ENCODE results near the gene FTO.

Gene FTO

GRCh38 chr16:54156349-54156748 is 452.4 kb downstream of the FTO start:
- no peak for DNase-seq (ENCODE audit: low read depth in 2 of 2)

- no peak for DNase-seq (ENCODE audit: low read depth in 2 of 2)
Observed at GRCh38 chr16:54158986-54159385, 455.0 kb downstream of the FTO start.

DNA sequence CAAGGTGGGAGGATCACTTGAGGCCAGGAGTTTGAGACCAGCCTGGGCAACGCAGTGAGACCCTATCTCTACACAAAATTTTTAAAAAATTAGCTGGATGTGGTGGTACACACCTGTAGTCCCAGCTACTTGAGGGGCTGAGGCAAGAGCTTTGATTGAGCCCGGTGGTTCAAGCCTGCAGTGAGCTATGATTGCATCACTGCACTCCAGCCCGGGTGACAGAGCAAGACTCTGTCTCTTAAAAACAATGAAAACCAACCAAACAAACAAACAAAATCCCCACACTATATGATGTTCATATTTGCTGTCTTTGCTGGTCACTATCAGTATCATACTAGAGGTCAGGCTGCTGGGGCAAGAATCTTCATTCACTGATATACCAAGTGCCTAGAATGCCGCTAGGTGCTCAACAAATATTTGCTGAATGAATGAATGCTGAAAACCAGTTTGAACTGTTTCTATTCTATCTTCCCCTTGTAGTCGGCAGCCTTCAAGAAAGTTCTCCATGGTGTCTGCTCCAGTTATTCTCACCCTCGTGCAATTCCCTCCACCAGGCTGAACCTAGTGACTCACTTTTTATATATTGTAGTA is 455.6 kb downstream of the FTO start:
- DNase-seq (ENCODE audit: low read depth in 2 of 2) = no peak

GRCh38 chr16:54160252-54160860 is 456.4 kb downstream of the FTO start:
- DNase-seq (ENCODE audit: low read depth in 2 of 2) = no peak

GRCh38 chr16:54160939-54161897 is 457.3 kb downstream of the FTO start:
- DNase-seq (ENCODE audit: low read depth in 2 of 2) = no peak

DNA sequence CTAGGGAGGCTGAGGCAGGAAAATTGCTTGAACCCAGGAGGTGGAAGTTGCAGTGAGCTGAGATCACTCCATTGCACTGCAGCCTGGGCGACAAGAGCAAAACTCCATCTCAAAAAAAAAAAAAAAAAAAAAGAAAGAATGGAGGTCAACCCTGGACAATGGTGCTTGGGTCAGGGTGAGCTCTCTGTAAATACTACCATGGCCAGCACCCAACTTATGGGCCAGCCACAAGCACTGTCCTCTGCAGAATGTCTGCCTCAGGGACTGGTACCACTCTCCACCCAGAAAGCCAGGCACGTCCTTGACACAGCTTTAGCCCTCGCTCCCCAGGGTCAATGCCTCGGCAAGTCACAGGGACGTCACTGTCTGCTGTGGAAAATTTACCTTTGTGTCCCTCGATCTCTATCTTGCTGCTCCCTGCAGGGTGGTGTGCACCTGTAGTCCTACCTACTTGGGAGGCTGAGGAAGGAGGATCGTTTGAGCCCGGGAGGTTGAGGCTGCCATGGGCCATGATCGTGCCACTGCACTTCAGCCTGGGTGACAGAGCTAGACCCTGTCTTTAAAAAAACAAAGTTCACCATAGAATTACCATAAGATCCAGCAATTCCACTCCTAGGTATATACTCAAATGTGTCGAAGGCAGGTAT is 459.4 kb downstream of the FTO start:
- no peak for DNase-seq (ENCODE audit: low read depth in 2 of 2)

DNA sequence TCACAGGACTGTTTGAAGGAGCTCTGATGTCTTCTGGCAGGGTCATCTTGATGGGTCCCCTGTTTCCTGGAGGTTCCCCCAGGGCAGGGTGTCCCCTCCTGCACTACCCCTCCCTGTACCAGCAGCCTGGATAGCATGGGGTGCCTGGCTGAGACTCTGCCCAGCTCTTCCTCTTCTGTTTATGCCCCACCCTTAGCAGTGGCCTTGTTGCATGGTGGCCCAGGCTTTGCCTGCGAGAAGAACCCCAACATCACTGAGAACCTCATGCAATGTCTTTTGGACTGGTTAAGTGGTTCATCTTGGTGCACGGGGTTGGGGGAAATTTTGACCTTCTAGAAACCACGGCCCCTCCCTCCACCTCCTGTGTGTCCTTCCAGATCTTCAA is 460.8 kb downstream of the FTO start:
- DNase-seq (ENCODE audit: low read depth in 2 of 2) = no peak

DNA sequence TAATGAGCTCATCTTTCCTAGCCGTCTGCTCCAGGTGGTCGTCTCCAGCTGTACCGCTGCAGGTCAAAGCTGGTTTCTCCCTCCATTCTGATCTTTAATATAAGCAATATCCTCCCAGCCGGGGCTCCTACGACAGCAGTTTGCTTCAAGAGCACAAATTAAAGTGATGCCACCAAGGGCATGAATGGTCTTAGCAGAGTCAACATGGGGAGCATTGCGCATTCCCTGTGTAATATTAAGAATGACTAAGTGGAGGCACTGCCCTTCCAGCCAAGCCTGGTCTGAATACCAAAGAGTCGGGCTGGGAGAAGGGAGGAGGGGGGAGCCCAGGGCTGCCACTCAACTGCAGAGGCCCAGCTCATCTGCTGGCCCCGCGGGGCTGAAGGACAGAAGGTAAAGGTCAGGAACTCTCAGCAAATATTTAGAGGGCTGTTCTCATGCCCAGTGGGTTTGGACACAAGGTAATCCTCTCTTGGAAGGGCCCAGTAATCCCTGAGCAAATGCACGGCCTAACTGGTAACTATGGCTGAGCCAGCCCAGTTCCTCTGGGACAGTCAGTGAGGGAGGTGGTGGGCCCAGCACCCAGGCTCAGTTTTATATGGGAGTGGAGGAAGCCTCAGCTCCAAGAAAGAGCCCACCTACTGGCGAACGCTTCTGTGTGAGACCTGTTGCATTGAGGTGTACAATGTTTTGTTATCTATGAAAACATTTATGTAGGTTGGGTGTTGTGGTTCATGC is 461.4 kb downstream of the FTO start:
- DNase-seq (ENCODE audit: low read depth in 2 of 2) = no peak

DNA sequence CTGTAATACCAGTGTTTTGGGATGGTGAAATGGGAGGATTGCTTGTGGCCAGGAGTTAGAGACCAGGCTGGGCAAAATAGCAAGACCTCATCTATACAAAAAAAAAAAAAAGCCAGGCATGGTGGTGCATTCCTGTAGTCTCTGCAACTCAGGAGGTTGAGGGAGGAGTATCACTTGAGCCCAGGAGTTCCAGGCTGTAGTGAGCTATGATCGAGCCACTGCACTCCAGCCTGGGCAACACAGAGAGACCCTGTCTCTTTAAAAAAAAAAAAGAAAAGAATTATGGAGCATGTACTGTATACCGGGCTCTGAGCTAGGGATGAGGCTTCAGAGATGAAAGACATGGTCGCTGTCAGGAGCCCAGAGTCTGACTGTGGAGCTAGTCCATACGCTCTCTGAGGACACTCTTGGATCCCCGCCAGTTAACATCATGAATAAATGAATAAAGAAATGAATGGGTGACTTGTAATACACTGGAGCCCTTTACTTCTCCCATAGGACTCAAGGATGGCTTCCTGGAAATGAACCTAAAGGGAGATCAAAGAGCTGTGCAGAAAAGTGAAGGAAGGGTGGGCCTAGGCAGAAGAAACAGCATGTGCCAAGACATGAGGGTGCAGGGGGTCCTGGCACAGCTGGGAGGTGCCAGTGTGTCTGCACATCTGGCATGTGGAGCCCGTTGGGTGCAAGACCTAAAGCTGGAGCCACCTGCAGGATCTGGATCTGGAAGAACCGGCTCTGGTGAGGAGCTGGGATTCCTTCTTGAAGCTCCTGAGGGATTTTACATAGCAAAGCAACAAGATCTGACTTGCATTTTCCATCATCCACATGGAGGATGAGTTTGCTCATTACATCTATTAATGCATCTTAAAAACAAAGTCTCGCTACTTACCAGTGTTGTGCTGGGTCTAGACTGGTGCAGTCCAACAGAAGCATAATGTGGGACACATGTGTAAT is 462.2 kb downstream of the FTO start:
- DNase-seq (ENCODE audit: low read depth in 2 of 2) = no peak

GRCh38 chr16:54169112-54169511 is 465.2 kb downstream of the FTO start:
- no peak for DNase-seq (ENCODE audit: low read depth in 2 of 2)

DNA sequence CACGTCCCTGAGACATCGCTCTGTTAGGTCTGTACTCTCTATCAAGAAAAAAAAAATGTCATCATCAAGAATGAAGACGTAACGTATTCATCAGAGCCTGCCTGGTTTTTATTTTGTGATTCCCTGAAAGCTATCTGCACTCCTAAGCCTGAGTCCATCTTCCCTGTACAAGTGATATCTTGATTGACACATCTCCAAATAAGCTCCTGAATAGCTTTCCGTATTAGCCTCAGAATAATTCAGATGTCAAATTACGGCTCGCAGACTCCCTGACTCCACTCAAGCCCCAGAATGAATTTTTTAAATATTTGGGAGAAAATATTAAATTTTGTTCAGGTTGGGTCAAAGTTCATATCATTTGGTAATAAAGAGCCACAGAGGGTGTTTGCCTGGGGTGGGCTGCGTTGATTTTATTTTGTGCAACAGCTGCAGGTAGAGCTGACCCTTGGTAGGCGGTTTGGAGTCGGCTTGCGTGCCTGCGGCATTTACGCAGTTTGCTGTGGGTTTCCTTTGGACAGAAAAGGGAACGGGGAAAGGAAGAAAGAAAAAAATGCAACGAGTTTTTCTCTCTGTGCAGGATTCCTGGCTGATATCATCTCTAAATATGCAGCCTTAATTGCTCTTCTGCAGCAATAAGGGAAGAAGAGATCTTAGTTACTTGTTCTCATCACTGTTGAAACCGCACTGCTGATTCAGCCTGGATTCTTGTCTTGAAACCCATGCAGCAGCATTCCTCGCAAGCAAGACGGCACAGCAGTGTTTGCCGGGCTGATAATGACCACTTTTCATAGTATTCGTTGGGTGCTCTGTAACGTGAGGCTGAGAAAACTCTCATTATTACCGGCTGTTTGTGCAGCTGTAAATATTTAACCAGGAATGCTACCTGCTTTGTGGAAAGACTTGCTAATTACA is 467.9 kb downstream of the FTO start:
- no peak for DNase-seq (ENCODE audit: low read depth in 2 of 2)

DNA sequence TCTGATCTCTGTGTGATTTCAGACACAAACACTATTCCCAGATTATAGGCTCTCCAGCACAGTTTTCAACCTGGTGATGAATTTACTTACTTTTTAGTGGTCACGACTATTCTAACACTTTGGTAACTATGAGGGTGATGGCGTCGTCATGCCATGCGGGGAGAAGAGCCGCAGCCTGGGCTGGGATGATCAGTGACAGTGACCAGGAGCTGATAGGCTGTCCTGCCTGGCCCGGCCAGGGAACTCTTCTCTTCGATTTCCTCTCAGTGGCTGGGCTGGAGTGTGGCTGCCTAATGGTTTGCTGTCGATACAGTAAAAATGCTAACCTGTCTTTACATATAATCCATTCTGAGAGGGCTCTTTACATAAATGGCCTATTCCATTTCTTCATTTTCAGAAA is 469.5 kb downstream of the FTO start:
- no peak for DNase-seq (ENCODE audit: low read depth in 2 of 2)

DNA sequence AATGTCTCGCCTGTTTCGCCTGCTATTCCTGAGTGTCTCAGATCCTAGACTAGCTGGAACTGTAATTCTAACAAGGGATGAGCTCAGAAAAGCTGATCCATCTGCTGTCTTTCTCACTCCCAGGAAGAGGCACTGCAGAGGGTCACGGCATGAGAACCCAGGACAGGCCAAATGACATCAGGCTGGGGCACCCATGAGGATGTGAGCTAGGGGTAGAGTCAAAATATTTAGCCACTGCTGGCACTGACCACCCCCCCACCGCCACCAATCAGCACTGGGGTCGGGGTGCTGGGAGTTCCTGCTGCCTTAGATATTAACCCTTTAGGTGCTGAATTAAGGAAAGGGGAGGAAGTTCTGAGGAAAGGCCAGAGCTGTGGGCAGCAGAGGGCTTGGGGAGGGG is 470.2 kb downstream of the FTO start:
- DNase-seq (ENCODE audit: low read depth in 2 of 2) = no peak

DNA sequence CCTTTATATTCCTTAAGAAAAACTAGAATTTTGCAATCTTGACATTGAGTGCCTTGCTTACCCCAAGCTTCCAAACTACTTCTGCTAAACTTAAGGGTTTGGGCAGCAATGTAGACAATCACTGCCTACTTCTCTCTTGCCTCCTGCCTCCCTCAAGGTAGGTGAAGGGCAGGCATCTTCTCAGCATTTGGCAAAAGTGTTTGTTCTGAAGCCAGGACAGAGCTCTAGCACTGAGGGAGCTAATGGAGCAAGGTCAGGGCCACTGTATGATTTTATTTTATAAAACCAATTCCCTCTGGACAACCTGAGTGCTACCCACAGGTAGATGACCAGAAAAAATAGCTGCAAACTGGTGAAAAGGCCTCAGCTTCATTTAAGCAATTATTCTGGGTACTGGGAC is 470.8 kb downstream of the FTO start:
- DNase-seq (ENCODE audit: low read depth in 2 of 2) = no peak

DNA sequence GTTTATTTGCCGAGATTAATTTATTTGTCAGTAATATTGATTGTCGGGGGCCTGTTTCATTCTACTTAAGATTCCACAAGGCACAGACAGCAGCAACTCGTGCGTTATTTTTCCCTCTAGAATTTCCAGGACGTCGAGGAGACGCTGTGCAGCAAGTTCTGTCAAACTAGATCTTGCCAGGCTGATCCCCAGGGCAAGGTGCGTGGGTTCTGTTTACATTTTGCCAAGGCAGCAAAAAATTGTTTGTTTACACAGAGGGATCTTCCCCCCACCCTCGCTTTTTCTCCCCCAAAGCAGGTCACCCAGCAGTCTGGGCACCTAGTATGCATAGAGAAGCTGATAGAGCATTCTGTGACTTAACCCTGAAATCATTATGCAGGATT is 471.2 kb downstream of the FTO start:
- no peak for DNase-seq (ENCODE audit: low read depth in 2 of 2)

- DNase-seq (ENCODE audit: low read depth in 2 of 2) = no peak
Observed at GRCh38 chr16:54175552-54176375, 471.8 kb downstream of the FTO start.

DNA sequence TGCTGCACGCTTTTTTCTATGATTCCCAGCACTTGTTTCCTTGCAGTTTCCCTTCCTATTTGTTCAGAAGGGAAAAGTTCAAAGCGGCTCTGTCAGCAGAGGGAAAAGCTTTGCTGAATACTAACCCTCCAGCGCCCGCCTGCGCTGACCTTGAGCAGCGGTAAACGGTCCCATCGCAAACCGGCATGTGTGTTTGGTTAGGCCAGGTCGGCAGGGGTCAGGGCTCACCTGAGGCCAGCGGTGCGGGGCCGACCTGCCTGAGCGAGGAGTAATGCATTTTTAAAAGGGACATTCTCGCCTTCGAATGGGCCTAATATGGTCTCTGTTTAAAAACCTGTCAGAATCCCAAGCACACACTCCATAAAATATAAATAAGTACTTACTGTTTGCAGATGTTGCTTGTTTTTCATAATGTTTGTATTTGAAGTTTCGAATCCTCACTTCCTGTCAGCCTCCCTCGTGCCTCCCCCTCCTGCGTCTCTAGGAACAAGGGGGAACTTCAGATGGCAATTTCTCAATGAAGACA is 472.5 kb downstream of the FTO start:
- no peak for DNase-seq (ENCODE audit: low read depth in 2 of 2)
